HCT116 (cell line): ENCODE data around the gene HCN2.
A peak's percentile ranks its signal among the peaks of the same experiment; 100 is the strongest.

Source experiments
- ATF3 ChIP-seq: IDR thresholded peaks from 2 replicates; pipeline ENCODE4 v1.6.1; 2012
- CBX3 ChIP-seq: IDR thresholded peaks from 2 replicates; pipeline ENCODE4 v1.6.1; 2012; ENCODE audit warnings: low read depth
- CTCF ChIP-seq, 3 experiments: fragments of 200-600 bp in 1 of 3; sonication (generic) in 1 of 3; IDR thresholded peaks in 2 of 3; conservative IDR thresholded peaks in 1 of 3; 2 replicates each; pipeline ENCODE4 v1.5.1; 2012 to 2017; ENCODE audit warnings: low read depth in 2 of 3, low read length in 2 of 3, antibody characterized with exemption in 1 of 3, borderline replicate concordance in 1 of 3, control low read depth in 1 of 3, mild to moderate bottlenecking in 1 of 3, mixed read lengths in 1 of 3, mixed run types in 1 of 3, moderate library complexity in 1 of 3; ENCODE audit not compliant: insufficient read depth in 1 of 3
- SP1 ChIP-seq: IDR thresholded peaks from 2 replicates; pipeline ENCODE4 v1.6.1; 2012; ENCODE audit warnings: low read depth
- ZNF274 ChIP-seq: fragments of 200-500 bp; sonication (Bioruptor generic); IDR thresholded peaks from 2 replicates; pipeline ENCODE4 v1.6.1; 2014; ENCODE audit warnings: mild to moderate bottlenecking, low read depth, low read length, inconsistent platforms
- TF ChIP-seq, protein P1 (sequence below): IDR thresholded peaks from 2 replicates; pipeline ENCODE4 v1.6.1; 2012; ENCODE audit warnings: low read depth

GRCh38 chr19:628168-628567 lies 38.5 kb downstream of the HCN2 start:
- TF ChIP-seq, protein P1, sequence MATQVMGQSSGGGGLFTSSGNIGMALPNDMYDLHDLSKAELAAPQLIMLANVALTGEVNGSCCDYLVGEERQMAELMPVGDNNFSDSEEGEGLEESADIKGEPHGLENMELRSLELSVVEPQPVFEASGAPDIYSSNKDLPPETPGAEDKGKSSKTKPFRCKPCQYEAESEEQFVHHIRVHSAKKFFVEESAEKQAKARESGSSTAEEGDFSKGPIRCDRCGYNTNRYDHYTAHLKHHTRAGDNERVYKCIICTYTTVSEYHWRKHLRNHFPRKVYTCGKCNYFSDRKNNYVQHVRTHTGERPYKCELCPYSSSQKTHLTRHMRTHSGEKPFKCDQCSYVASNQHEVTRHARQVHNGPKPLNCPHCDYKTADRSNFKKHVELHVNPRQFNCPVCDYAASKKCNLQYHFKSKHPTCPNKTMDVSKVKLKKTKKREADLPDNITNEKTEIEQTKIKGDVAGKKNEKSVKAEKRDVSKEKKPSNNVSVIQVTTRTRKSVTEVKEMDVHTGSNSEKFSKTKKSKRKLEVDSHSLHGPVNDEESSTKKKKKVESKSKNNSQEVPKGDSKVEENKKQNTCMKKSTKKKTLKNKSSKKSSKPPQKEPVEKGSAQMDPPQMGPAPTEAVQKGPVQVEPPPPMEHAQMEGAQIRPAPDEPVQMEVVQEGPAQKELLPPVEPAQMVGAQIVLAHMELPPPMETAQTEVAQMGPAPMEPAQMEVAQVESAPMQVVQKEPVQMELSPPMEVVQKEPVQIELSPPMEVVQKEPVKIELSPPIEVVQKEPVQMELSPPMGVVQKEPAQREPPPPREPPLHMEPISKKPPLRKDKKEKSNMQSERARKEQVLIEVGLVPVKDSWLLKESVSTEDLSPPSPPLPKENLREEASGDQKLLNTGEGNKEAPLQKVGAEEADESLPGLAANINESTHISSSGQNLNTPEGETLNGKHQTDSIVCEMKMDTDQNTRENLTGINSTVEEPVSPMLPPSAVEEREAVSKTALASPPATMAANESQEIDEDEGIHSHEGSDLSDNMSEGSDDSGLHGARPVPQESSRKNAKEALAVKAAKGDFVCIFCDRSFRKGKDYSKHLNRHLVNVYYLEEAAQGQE, result no peak
- TF ChIP-seq SP1, result no peak
- peak in 2 of 3 experiments; percentile 61 to 62; a peak in 5 of 6 replicates for TF ChIP-seq CTCF (IDR thresholded peaks at IDR 0.05 in 2 of 3, conservative IDR thresholded peaks at IDR 0.05 in 1 of 3; ENCODE audit: borderline replicate concordance in 1 of 3, insufficient read depth in 1 of 3, low read depth in 2 of 3, low read length in 2 of 3)
- no peak for TF ChIP-seq ZNF274
- TF ChIP-seq CBX3, result no peak
- no peak for TF ChIP-seq ATF3
